OCI-LY7 (cell line): ENCODE measurements around the gene CAMLG. TPM values are rescaled to one million over a fixed set of nuclear protein-coding genes. Genes with fewer than 3 reads are reported as not detected.
A peak's percentile ranks its signal among the peaks of the same experiment; 100 is the strongest.

Source experiments
- BruUV-seq: library from RNA; stranded (reverse); fragments of 400-500 nt; replicated peaks from 2 replicates; lab custom pipeline; 2021; lab: Mats Ljungman, UMichigan
- CTCF ChIA-PET: fragments of 300-600 bp; sonication (Branson Sonifier 250); formaldehyde crosslinking; loops from one replicate; lab custom pipeline; 2022; ENCODE audit warnings: antibody characterized with exemption; ENCODE audit not compliant: unreplicated experiment; lab: Charles Lee
- POLR2A ChIA-PET: fragments of 300-600 bp; sonication (Branson Sonifier 250); formaldehyde crosslinking; loops from one replicate; lab custom pipeline; 2022; ENCODE audit warnings: antibody characterized with exemption; lab: Charles Lee
- DNase-seq: peaks from one replicate; pipeline ENCODE4 v3.0.0-alpha.2; 2015; ENCODE audit warnings: low spot score
- H2AFZ ChIP-seq: fragments of 200-600 bp; sonication (generic), shearing (Covaris generic); 2 replicates; pipeline ENCODE4 v1.6.1; 2014; ENCODE audit warnings: mild to moderate bottlenecking, antibody characterized with exemption, low read length, moderate library complexity
- H3K27ac ChIP-seq: fragments of 200-600 bp; sonication (generic); 2 replicates; pipeline ENCODE4 v1.5.1; 2014; ENCODE audit warnings: mixed run types, low read depth, mild to moderate bottlenecking, moderate library complexity, low read length, inconsistent platforms; ENCODE audit not compliant: poor library complexity, severe bottlenecking
- H3K36me3 ChIP-seq: fragments of 200-600 bp; sonication (generic); 2 replicates; pipeline ENCODE4 v1.6.1; 2014; ENCODE audit warnings: mild to moderate bottlenecking, antibody characterized with exemption, low read length, moderate library complexity, mixed read lengths; ENCODE audit not compliant: insufficient read depth
- H3K4me1 ChIP-seq: fragments of 200-600 bp; sonication (generic); 2 replicates; pipeline ENCODE4 v1.5.1; 2014; ENCODE audit warnings: mild to moderate bottlenecking, low read length; ENCODE audit not compliant: insufficient read depth, poor library complexity, severe bottlenecking
- H3K4me2 ChIP-seq: fragments of 200-600 bp; sonication (generic); 2 replicates; pipeline ENCODE4 v1.6.1; 2014; ENCODE audit warnings: mild to moderate bottlenecking, low read length
- H3K4me3 ChIP-seq: fragments of 200-600 bp; sonication (generic); 2 replicates; pipeline ENCODE4 v1.5.1; 2014; ENCODE audit warnings: mild to moderate bottlenecking, low read depth, low read length; ENCODE audit not compliant: poor library complexity, severe bottlenecking
- H3K79me2 ChIP-seq: fragments of 200-600 bp; sonication (generic); 2 replicates; pipeline ENCODE4 v1.6.1; 2016; ENCODE audit warnings: low read depth, mild to moderate bottlenecking, low read length, moderate library complexity, mixed read lengths; ENCODE audit not compliant: insufficient read depth
- H3K9me2 ChIP-seq: fragments of 200-600 bp; sonication (generic); 2 replicates; pipeline ENCODE4 v1.6.1; 2016; ENCODE audit warnings: mild to moderate bottlenecking, low read length, mixed read lengths; ENCODE audit not compliant: insufficient read depth
- H3K9me3 ChIP-seq: fragments of 200-600 bp; sonication (generic); 2 replicates; pipeline ENCODE4 v1.6.1; 2014; ENCODE audit warnings: mild to moderate bottlenecking, mixed run types, low read length, mixed read lengths
- H4K20me1 ChIP-seq: fragments of 200-600 bp; sonication (generic); 2 replicates; pipeline ENCODE4 v1.6.1; 2014; ENCODE audit warnings: mild to moderate bottlenecking, antibody characterized with exemption, low read length, moderate library complexity, mixed read lengths; ENCODE audit not compliant: insufficient read depth
- EZH2phosphoT487 ChIP-seq: fragments of 200-600 bp; sonication (generic); IDR thresholded peaks from 2 replicates; pipeline ENCODE4 v1.6.1; 2018; ENCODE audit warnings: low read depth, borderline replicate concordance, mild to moderate bottlenecking, mixed run types, antibody characterized with exemption, low read length, moderate library complexity, mixed read lengths
- intact Hi-C: fragments of 100-400 bp; cut with micrococcal nuclease; formaldehyde crosslinking; loops from one replicate; pipeline ENCODE4 v1.10.0; 2022; ENCODE audit not compliant: unreplicated experiment
- total RNA-seq, 2 experiments: library from RNA; depleted of rRNA in 1 of 2; stranded (reverse); fragments of >200 nt in 1 of 2; shearing (Covaris generic) in 1 of 2; gene quantifications; 2 replicates each; pipeline ENCODE4 v1.2.3, GENCODE V29; 2014 to 2022
- TF ChIP-seq, protein P1 (sequence below): fragments of 200-600 bp; sonication (generic); conservative IDR thresholded peaks from 2 replicates; pipeline ENCODE4 v1.5.1; 2014; ENCODE audit warnings: mild to moderate bottlenecking, antibody characterized with exemption, low read length, moderate library complexity, mixed read lengths

CAMLG gene
- total RNA-seq, 2 experiments from 2014 or later = 28.5 to 36.6 TPM

DNA sequence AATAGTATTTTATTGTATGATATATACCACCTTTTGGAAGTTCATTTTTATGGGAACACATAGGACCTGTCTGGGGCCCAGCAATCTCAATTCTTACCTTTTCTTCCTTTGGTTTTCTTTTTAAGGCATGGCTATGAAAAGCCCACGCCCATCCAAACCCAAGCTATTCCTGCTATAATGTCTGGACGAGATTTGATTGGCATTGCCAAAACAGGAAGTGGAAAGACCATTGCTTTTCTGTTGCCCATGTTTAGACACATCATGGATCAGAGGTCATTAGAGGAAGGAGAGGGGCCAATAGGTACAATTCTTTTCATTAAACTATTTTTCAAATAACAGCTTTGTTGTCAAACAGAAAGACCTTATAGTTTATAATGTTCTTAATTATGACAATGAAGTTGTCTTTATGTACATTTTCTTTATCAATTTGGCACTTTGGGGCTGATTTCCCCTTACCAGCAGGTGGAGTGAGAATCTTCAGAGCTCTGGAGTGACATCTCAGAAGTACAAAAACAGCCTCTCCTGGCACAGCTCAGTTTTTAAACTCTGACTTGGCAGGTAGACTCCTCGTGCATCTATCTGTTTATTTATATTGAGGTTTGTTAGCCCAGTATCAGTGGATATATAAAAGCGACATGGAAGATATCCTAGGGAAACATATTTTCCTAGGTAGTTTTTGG is 46.0 kb downstream of the CAMLG start:
- Histone ChIP-seq H3K27ac (no peak overlapping the region), H3K79me2 (peaks cover 3% of the 10 kb centered on the region; the same call in 1 of the 2 replicates), H3K9me3 (no peaks in the 10 kb centered on the region), H3K4me1 (no peaks in the 10 kb centered on the region), H4K20me1 (no peaks in the 10 kb centered on the region), H3K36me3 (peaks cover 96% of the 10 kb centered on the region), H3K4me3 (no peak overlapping the region), H2AFZ (no peak overlapping the region), H3K4me2 (no peak overlapping the region), H3K9me2 (no peaks in the 10 kb centered on the region)
- POLR2A ChIA-PET = interaction anchor here (0.6 to 1.0 kb wide), 2 partner anchors 10 to 58 kb away, joined by 3 to 4 read pairs; no protein-coding TSS in a partner anchor
- TF ChIP-seq, protein P1, sequence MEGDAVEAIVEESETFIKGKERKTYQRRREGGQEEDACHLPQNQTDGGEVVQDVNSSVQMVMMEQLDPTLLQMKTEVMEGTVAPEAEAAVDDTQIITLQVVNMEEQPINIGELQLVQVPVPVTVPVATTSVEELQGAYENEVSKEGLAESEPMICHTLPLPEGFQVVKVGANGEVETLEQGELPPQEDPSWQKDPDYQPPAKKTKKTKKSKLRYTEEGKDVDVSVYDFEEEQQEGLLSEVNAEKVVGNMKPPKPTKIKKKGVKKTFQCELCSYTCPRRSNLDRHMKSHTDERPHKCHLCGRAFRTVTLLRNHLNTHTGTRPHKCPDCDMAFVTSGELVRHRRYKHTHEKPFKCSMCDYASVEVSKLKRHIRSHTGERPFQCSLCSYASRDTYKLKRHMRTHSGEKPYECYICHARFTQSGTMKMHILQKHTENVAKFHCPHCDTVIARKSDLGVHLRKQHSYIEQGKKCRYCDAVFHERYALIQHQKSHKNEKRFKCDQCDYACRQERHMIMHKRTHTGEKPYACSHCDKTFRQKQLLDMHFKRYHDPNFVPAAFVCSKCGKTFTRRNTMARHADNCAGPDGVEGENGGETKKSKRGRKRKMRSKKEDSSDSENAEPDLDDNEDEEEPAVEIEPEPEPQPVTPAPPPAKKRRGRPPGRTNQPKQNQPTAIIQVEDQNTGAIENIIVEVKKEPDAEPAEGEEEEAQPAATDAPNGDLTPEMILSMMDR = peak; percentile 66
- TF ChIP-seq EZH2phosphoT487 = no peak
- BruUV-seq = TSS peak; percentile 19
- peak; percentile 26 for DNase-seq
- intact Hi-C loops = loop anchor here (1.0 kb wide), 1 partner anchor 121 kb away; the partner anchor contains the start of gene PCBD2
- CTCF ChIA-PET = no interaction called here

DNA sequence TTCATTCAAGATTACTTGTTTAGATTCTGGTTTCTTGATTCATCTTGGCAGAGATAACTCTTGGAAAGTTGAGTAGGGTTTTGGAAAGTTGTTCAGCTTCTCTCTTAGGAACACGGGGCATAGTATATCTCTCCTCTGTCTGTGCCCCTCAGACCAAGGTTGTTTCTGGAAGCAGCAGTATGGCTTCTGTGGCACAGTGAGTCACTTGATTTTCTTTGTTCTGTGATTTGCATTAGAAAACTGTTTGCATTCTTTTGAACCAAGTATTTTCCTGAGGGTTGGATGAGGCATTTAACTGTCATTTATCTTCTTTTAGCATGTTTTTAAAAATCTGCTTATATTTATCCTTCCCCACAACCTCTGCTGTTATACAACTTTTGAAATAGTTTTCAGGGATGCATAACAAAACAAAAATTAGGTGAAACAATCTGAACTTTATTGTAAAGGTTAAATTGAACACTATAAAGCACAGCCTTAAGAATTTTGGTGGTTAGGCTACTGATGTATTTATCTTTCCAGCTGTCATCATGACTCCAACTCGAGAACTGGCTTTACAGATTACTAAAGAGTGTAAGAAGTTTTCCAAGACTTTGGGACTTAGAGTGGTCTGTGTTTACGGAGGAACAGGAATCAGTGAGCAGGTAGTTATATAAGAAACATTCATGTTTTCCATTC is 46.7 kb downstream of the CAMLG start:
- POLR2A ChIA-PET = interaction anchor here (1.0 kb wide), 1 partner anchor 10 kb away, joined by 4 read pairs; no protein-coding TSS in a partner anchor
- BruUV-seq = no TSS peak
- Histone ChIP-seq H3K9me2 (no peaks in the 10 kb centered on the region), H3K36me3 (peaks cover 97% of the 10 kb centered on the region), H4K20me1 (no peaks in the 10 kb centered on the region), H3K4me2 (no peak overlapping the region), H3K79me2 (peaks cover 3% of the 10 kb centered on the region; the same call in 1 of the 2 replicates), H3K4me3 (no peak overlapping the region), H2AFZ (no peak overlapping the region), H3K9me3 (no peaks in the 10 kb centered on the region), H3K27ac (no peak overlapping the region), H3K4me1 (no peaks in the 10 kb centered on the region)
- DNase-seq = no peak
- intact Hi-C loops = loop anchor here (1.0 kb wide), 1 partner anchor 120 kb away; the partner anchor contains the start of gene PCBD2
- TF ChIP-seq EZH2phosphoT487 = no peak
- TF ChIP-seq, protein P1 = no peak
- CTCF ChIA-PET = no interaction called here
